ENCODE results near the gene RNASE11.

- no peak for TF ChIP-seq CTCF (IDR thresholded peaks at IDR 0.05)
- TF ChIP-seq ZFX (IDR thresholded peaks at IDR 0.05; ENCODE audit: borderline replicate concordance), result no peak
Observed at GRCh38 chr14:20560961-20561360, 26.8 kb downstream of the RNASE11 start, which contains the start of gene RNASE9.
